Activated CD8-positive, alpha-beta T cell treated with anti-CD3 and anti-CD28 coated beads, Interleukin-2, amount 10 ng/mL, durations not matched to agents 7 days and 5 days (primary cell): Measurements from ENCODE around the gene TMEM100. TPM values are rescaled to one million over a fixed set of nuclear protein-coding genes. Genes with fewer than 3 reads are reported as not detected.

ENCODE experiments used
- ATAC-seq: fragments of 150-1000 bp; cut with Tn5 transposase; one replicate; pipeline ENCODE4 v1.10.0; 2021; ENCODE audit warnings: moderate library complexity
- CTCF ChIA-PET: fragments of 350-600 bp; sonication (Branson Sonifier 250); formaldehyde crosslinking; loops from one replicate; lab custom pipeline; 2021; ENCODE audit warnings: antibody characterized with exemption; lab: Charles Lee
- POLR2A ChIA-PET: fragments of 350-600 bp; sonication (Branson Sonifier 250); formaldehyde crosslinking; loops from one replicate; lab custom pipeline; 2021; ENCODE audit warnings: antibody characterized with exemption; lab: Charles Lee
- DNase-seq: peaks from one replicate; pipeline ENCODE4 v3.0.0-alpha.2; 2020
- H3K27ac Mint-ChIP-seq: one replicate; pipeline ENCODE4 v1.8.0; 2021; ENCODE audit warnings: mild to moderate bottlenecking, mixed read lengths
- H3K27me3 Mint-ChIP-seq: one replicate; pipeline ENCODE4 v1.8.0; 2021; ENCODE audit warnings: low read depth, mixed read lengths
- H3K36me3 Mint-ChIP-seq: one replicate; pipeline ENCODE4 v1.8.0; 2021; ENCODE audit warnings: low read depth, mixed read lengths
- H3K4me1 Mint-ChIP-seq: one replicate; pipeline ENCODE4 v1.8.0; 2021; ENCODE audit warnings: low read depth, mixed read lengths
- H3K4me3 Mint-ChIP-seq: one replicate; pipeline ENCODE4 v1.8.0; 2021; ENCODE audit warnings: mild to moderate bottlenecking, mixed read lengths
- H3K9me3 Mint-ChIP-seq: one replicate; pipeline ENCODE4 v1.8.0; 2022; ENCODE audit warnings: mixed read lengths; ENCODE audit not compliant: insufficient read depth
- total RNA-seq, 2 experiments: library from RNA; stranded (reverse); gene quantifications; one replicate each; pipeline ENCODE4 v1.2.3, GENCODE V29; 2021

Gene TMEM100
- total RNA-seq, 2 experiments from 2014 or later: not detected

DNA sequence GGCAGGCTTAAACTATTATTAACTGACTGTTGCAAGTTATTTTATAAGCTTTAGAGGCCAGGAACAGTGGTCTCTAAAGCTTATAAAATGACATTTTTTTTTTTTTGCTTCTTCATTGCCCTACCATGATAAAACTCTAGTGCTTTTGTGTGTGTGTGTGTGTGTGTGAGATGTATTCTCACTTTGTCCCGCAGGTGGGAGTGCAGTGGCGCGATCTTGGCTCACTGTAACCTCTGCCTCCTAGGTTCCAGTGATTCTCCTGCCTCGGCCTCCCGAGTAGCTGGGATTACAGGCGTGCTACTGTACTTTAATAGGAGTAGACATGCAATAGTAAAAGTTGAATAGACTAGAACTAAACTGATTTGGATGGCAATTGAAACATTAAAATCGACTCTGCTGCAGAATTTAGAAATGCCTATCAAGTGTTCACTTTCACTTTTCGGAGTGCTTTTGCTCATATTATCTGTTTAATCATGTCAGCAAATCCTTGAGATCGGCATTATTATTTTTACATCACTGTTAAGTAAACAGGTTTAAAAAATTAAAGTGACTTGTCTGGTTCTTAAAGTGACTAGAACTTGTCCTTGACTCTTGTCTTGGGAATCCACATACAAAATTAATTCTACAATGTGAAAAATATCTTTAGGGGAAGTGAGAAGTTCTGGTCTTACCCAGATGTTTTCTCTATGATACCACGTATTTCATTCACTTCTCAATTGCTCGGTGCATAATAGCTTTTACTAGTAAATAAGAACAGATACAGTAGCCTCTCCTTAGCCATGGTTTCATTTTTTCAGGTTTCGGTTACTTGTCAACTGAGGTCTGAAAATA, 19.8 kb upstream of the TMEM100 start:
- H3K36me3 Mint-ChIP-seq: no peaks in the 10 kb centered on the region
- H3K27me3 Mint-ChIP-seq: peaks cover 32% of the 10 kb centered on the region
- no peak for ATAC-seq
- H3K4me1 Mint-ChIP-seq: no peaks in the 10 kb centered on the region
- H3K4me3 Mint-ChIP-seq: no peak overlapping the region
- H3K27ac Mint-ChIP-seq: no peak overlapping the region
- no peaks in the 10 kb centered on the region for H3K9me3 Mint-ChIP-seq
- ChIA-PET CTCF (no interaction called here), POLR2A (no interaction called here)
- no peak for DNase-seq

DNA sequence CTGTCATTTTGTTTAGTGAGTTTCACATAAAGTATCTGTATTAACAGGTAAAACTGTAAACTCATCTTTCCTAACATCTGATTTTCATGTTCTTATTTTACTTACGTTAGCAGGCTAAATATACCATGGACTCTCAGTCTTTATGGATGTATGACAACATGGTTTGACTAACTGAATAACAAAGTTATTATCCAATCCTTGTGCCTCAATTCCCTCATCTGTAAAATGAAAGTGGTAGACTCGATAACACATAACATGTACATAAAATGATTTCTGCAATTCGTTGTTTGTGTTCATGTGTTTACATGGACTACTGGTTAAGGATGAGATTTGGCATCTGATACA, 18.7 kb upstream of the TMEM100 start:
- ATAC-seq (no peak), DNase-seq (no peak)
- no peaks in the 10 kb centered on the region for H3K4me1 Mint-ChIP-seq
- H3K4me3 Mint-ChIP-seq: no peak overlapping the region
- ChIA-PET CTCF (no interaction called here), POLR2A (no interaction called here)
- no peaks in the 10 kb centered on the region for H3K36me3 Mint-ChIP-seq
- no peaks in the 10 kb centered on the region for H3K9me3 Mint-ChIP-seq
- peaks cover 26% of the 10 kb centered on the region for H3K27me3 Mint-ChIP-seq
- no peak overlapping the region for H3K27ac Mint-ChIP-seq

DNA sequence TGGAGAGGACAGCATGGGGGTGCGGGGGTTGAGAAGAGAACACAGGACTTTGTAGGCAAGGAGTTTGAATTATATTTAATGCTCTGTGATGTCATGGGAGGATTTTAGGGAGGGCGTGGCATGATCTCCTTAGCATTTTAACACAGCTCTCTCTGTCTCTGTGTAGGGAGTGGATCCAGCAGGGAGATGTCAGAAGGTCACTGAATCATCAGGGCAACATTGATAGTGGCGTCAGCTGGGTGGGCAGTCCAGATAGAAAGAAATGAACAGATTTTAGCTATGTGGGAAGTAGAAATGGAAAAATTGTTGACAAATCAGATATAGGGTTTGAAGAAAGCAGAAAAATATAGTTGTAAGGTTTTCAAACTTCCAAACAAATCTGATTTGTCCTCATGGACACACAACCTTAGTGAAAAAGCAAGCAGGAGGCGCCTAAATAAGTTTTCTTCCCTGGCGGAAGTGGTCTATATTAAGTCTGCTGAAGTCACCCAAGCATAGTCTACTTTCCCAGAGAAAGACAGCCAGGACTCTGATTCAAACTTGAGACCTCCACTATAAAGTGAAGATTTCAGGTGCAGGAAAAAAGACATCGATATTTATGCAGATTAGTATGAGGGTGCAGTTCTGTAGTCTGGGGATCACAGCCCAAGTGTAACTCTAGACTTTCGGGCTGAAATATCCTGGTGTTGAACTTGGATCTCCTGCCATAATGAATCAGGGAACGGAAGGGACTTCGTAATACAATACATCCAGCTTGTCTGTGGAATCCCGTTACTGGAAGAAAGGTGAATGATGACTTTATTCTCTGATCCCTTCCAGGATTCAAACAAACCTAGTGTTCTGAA, 18.1 kb upstream of the TMEM100 start:
- H3K4me3 Mint-ChIP-seq: no peak overlapping the region
- DNase-seq (no peak), ATAC-seq (no peak)
- CTCF ChIA-PET: no interaction called here
- no peaks in the 10 kb centered on the region for H3K36me3 Mint-ChIP-seq
- H3K27ac Mint-ChIP-seq: no peak overlapping the region
- POLR2A ChIA-PET: no interaction called here
- no peaks in the 10 kb centered on the region for H3K9me3 Mint-ChIP-seq
- H3K27me3 Mint-ChIP-seq: peaks cover 22% of the 10 kb centered on the region
- H3K4me1 Mint-ChIP-seq: no peaks in the 10 kb centered on the region

DNA sequence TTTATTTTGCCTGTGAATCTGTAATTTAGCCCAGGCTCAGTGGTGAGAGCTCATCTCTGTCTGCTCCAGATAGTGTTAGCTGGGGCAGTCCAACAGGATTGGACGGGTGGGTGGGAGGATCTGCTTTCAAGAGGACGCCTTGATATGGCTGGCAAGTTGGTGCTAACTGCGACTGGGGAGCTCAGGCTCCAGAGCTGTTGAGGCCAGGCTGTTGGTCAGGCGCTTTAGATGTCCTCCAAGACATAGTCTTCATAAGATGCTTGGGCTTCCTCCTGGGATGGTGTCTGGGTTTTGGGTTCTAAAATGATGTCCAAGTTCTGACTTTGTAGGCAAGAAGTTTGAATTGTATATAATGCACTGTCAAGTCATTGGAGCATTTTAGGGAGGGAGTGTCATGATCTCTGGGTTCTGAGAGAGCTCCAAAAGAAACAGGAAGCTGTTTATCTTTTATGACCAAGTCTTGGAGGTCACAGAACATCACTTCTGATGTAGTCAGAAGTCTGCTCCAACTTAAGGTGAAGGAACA, 15.4 kb upstream of the TMEM100 start:
- ATAC-seq: no peak
- H3K4me1 Mint-ChIP-seq: peaks cover 4% of the 10 kb centered on the region
- CTCF ChIA-PET: no interaction called here
- peaks cover 15% of the 10 kb centered on the region for H3K27me3 Mint-ChIP-seq
- no peak overlapping the region for H3K27ac Mint-ChIP-seq
- H3K9me3 Mint-ChIP-seq: no peaks in the 10 kb centered on the region
- DNase-seq: no peak
- POLR2A ChIA-PET: no interaction called here
- H3K4me3 Mint-ChIP-seq: no peak overlapping the region
- H3K36me3 Mint-ChIP-seq: no peaks in the 10 kb centered on the region

DNA sequence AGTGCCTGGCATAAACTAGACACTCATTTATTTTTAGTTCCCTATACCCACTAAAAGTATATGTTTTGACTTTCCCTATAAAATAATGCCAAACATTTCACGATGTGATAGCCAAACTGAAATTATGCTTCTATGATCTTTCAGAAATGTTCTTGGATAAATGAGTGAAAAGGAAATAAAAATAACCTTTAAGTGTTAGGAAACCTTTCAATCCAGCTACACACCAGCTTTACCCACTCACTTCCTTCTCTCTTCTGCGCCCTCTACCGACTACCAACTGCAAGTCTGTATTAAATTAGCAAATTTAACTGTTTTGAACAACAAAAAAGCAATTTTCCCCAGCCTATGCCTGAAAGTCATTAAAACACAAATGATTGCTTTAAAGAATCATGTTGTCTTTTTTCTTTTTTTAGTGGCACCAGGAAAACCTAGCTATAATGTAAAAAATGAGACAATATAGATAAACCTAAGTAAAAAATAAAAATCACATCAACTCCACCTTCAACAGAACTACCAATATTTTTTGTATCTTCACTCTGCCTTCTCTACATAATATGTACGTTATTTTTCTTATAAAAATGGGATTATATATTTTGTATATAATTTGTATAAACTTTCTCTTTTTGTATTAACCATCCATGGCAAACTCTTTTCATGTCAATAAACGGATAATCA, 13.2 kb upstream of the TMEM100 start:
- no peak overlapping the region for H3K4me3 Mint-ChIP-seq
- H3K36me3 Mint-ChIP-seq: no peaks in the 10 kb centered on the region
- H3K27ac Mint-ChIP-seq: no peak overlapping the region
- peaks cover 4% of the 10 kb centered on the region for H3K4me1 Mint-ChIP-seq
- no peaks in the 10 kb centered on the region for H3K9me3 Mint-ChIP-seq
- ChIA-PET CTCF (interaction anchor here (0.6 to 3.9 kb wide), 14 partner anchors 9 to 382 kb away, joined by 3 to 38 read pairs (median 4); partner anchors contain the start of genes PCTP and TMEM100), POLR2A (no interaction called here)
- ATAC-seq: peak; percentile 49
- peaks cover 13% of the 10 kb centered on the region for H3K27me3 Mint-ChIP-seq
- DNase-seq: peak; percentile 61

DNA sequence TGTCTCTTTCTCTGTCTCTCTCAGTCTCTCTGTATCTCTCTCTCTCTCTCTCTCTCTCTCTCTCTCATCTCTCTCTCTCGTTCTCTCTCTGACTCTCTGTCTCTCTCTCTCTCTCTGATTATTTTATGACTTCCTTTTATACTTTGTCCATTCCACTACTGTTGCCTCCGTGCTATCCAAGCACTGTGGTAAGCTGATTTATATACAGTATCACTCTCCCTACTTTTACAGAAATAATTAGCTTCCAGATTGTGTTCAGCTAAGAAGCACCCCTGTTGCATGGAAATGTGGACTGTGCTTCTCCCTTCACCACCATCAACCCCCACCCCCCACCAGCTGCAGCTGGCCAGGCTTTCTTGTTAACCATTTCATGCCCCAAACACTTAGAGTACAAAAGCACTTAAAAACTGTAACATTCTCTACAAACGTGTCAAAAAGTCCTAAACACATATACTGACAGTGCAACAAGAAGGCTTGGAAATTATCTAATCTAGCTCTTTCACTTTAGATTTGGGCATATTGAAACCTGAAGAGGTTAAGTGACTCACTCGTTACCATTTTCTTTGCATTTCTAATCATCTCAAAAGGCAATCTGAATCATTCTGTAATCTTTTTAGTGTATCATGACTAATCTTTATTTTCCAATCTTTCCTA, 11.6 kb upstream of the TMEM100 start:
- DNase-seq (no peak), ATAC-seq (no peak)
- no peak overlapping the region for H3K4me3 Mint-ChIP-seq
- no peaks in the 10 kb centered on the region for H3K36me3 Mint-ChIP-seq
- no peaks in the 10 kb centered on the region for H3K9me3 Mint-ChIP-seq
- CTCF ChIA-PET: interaction anchor here (1.0 to 3.9 kb wide), 10 partner anchors 10 to 378 kb away, joined by 3 to 38 read pairs (median 5); partner anchors contain the start of genes PCTP and TMEM100
- peaks cover 11% of the 10 kb centered on the region for H3K27me3 Mint-ChIP-seq
- H3K4me1 Mint-ChIP-seq: peaks cover 4% of the 10 kb centered on the region
- POLR2A ChIA-PET: no interaction called here
- no peak overlapping the region for H3K27ac Mint-ChIP-seq

DNA sequence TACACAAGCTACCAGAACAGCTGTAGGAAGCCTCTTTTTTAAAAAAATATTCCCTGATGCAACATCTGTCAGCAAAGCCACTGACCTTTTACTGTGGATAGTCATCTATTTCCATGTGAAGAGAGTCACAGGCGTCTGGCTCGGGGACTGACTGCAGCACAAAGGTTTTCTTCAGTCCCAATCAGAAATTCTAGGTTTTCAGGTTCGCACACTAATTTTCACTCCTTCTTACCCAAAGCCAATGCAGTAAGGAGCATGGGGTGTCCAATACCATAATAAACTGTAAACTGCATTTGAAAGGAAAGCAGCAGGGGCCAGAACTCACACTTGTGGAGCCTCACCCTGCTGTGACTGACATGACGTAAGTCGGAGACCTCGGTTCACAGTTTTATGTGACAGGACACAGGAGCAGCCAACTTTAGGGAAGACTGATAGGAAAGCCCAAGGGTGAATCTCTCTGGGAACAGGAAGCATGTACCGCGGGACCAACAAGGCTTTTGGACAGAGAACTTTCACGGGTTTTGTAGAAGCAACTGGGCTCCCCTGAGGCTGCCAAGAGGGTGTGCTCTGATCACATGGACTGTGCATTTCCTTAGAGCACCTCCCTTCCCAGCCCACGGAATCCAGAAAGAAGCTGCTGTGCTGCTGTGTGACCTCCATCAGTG, 9.1 kb upstream of the TMEM100 start:
- DNase-seq: no peak
- H3K27ac Mint-ChIP-seq: no peak overlapping the region
- H3K9me3 Mint-ChIP-seq: no peaks in the 10 kb centered on the region
- ChIA-PET POLR2A (no interaction called here), CTCF (interaction anchor here (2.0 kb wide), 1 partner anchor 14 kb away, joined by 9 read pairs; no protein-coding TSS in a partner anchor)
- no peaks in the 10 kb centered on the region for H3K36me3 Mint-ChIP-seq
- no peak for ATAC-seq
- H3K4me3 Mint-ChIP-seq: no peak overlapping the region
- H3K4me1 Mint-ChIP-seq: peaks cover 4% of the 10 kb centered on the region
- peaks cover 18% of the 10 kb centered on the region for H3K27me3 Mint-ChIP-seq

DNA sequence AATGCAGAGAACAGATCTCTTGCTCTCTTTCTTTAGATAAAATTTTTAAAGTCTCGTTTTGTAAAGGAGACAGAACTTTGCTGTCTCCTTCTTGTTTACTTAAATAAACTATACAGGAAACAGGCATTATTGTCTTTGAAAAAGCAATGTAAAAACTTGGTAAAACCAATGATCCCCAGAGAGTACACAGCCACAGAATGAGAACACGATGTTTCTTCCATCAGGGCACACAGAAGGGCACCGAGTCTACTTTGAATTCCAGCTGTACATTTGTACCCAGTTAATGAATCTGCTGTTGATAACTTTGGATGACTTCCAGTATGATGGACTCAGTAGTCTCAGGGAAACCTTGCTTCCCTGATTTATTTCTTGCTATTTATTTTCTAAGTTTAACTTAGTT, 8.1 kb upstream of the TMEM100 start:
- no peaks in the 10 kb centered on the region for H3K9me3 Mint-ChIP-seq
- H3K27ac Mint-ChIP-seq: no peak overlapping the region
- CTCF ChIA-PET: interaction anchor here (2.0 kb wide), 1 partner anchor 13 kb away, joined by 9 read pairs; no protein-coding TSS in a partner anchor
- H3K4me1 Mint-ChIP-seq: peaks cover 4% of the 10 kb centered on the region
- H3K4me3 Mint-ChIP-seq: no peak overlapping the region
- POLR2A ChIA-PET: no interaction called here
- ATAC-seq (no peak), DNase-seq (no peak)
- peaks cover 24% of the 10 kb centered on the region for H3K27me3 Mint-ChIP-seq
- H3K36me3 Mint-ChIP-seq: no peaks in the 10 kb centered on the region

DNA sequence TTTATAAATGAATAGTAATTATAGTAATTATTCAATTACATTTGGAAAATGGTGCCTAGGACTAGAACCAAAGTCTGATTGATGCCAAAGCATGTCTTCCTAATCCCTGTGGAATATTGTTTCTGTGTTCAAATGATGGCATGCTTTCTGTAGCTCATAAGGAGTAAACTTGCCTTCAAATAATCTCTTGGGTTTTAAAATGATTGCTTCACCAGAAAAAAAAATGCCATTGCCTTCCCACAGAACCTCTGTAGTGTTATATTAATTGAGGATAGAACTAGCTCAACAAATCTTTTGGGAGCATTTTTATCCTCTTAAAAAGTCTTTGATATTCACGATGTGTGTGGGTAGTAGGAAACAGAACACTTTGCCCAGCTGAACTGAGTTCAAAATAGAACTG, 7.7 kb upstream of the TMEM100 start:
- CTCF ChIA-PET: interaction anchor here (2.0 kb wide), 1 partner anchor 12 kb away, joined by 9 read pairs; no protein-coding TSS in a partner anchor
- ATAC-seq: no peak

DNA sequence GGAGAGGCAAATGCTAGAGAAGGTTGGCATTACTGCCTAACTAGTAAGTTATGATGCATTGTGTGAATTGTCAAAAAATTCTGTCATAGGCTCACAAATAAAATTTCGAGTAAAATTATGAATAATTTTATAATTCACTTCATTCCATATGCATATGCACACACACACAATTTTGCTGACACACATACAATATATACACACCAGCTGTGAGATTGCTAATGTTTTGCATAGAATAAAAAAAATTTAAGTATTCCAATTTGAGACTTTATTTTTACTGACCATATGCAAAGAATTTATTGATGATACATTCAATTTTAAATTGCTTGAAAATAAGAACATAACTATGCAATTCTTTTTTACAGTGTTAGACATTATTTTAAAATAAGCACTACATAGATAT, 6.8 kb upstream of the TMEM100 start:
- Mint-ChIP-seq H3K4me1 (peaks cover 4% of the 10 kb centered on the region), H3K9me3 (no peaks in the 10 kb centered on the region), H3K27ac (no peak overlapping the region), H3K36me3 (no peaks in the 10 kb centered on the region), H3K27me3 (peaks cover 28% of the 10 kb centered on the region), H3K4me3 (no peak overlapping the region)
- ATAC-seq (no peak), DNase-seq (no peak)
- CTCF ChIA-PET: interaction anchor here (0.9 kb wide), 1 partner anchor 12 kb away, joined by 3 read pairs; no protein-coding TSS in a partner anchor
- POLR2A ChIA-PET: no interaction called here

More for the DNA sequence above, 7.7 kb upstream of the TMEM100 start:
- peaks cover 24% of the 10 kb centered on the region for H3K27me3 Mint-ChIP-seq
- DNase-seq: no peak
- no peaks in the 10 kb centered on the region for H3K9me3 Mint-ChIP-seq
- no peak overlapping the region for H3K27ac Mint-ChIP-seq
- peaks cover 4% of the 10 kb centered on the region for H3K4me1 Mint-ChIP-seq
- H3K4me3 Mint-ChIP-seq: no peak overlapping the region
- POLR2A ChIA-PET: no interaction called here
- no peaks in the 10 kb centered on the region for H3K36me3 Mint-ChIP-seq
